ENCODE data around the gene ARHGDIB. TPM values are rescaled to one million over a fixed set of nuclear protein-coding genes. Genes with fewer than 3 reads are reported as not detected.

ARHGDIB gene
- total and polyA plus RNA-seq, 2 of the 4 experiments (the other 2 are of a cell fraction) = 24.9 to 30.7 TPM

- DNase-seq = no peak
- no peak for TF ChIP-seq CTCF (conservative IDR thresholded peaks at IDR 0.05; ENCODE audit: low read depth, low read length)
- no peak for TF ChIP-seq RCOR1 (IDR thresholded peaks at IDR 0.05; ENCODE audit: insufficient replicate concordance, low read length)
- TF ChIP-seq RAD21 (IDR thresholded peaks at IDR 0.05; ENCODE audit: low read length) = no peak
- TF ChIP-seq POLR2A (IDR thresholded peaks at IDR 0.05; ENCODE audit: low read depth, low read length) = no peak
- TF ChIP-seq ELK1 (IDR thresholded peaks at IDR 0.05; ENCODE audit: borderline replicate concordance, low read depth, low read length) = no peak
These were observed 45.7 kb downstream of the ARHGDIB start for GRCh38 chr12:14915736-14916135.

More at GRCh38 chr12:14915736-14916135, 45.7 kb downstream of the ARHGDIB start:
- no TSS peak for BruUV-seq (replicated peaks)
- Histone ChIP-seq H2BK5ac (ENCODE audit: low read depth, low read length, poor library complexity, severe bottlenecking) (no peak overlapping the region), H2BK20ac (ENCODE audit: low read depth, low read length) (no peak overlapping the region), H4K20me1 (ENCODE audit: insufficient read depth, low read length) (no peaks in the 10 kb centered on the region), H3K36me3 (ENCODE audit: control insufficient read depth, insufficient read depth, low read length) (no peaks in the 10 kb centered on the region), H3K4me1 (ENCODE audit: control insufficient read depth, insufficient read depth, low read length) (no peaks in the 10 kb centered on the region), H3K9ac (ENCODE audit: low read depth, low read length) (no peak overlapping the region), H3K4me3 (ENCODE audit: insufficient read depth, low read depth, low read length) (no peak overlapping the region), H3K4ac (ENCODE audit: low read depth, low read length) (no peak overlapping the region), H3K27me3 (ENCODE audit: control insufficient read depth, insufficient read depth, low read length) (no peaks in the 10 kb centered on the region; the same call in 1 of the 2 replicates), H3K9me3 (ENCODE audit: control insufficient read depth, insufficient read depth, low read length) (no peaks in the 10 kb centered on the region), H2AFZ (replicated peaks; ENCODE audit: low read length, poor library complexity) (no peak overlapping the region), H4K91ac (ENCODE audit: insufficient read depth, low read depth, low read length) (no peak overlapping the region), H3K9me1 (ENCODE audit: insufficient read depth, low read length) (no peaks in the 10 kb centered on the region), H3K14ac (replicated peaks; ENCODE audit: low read depth, low read length) (no peak overlapping the region), H4K5ac (ENCODE audit: low read depth, low read length) (no peak overlapping the region), H2BK15ac (ENCODE audit: low read depth, low read length) (no peak overlapping the region), H2AK9ac (replicated peaks; ENCODE audit: low read depth, low read length, poor library complexity) (no peak overlapping the region), H3K4me2 (ENCODE audit: low read depth, low read length) (no peak overlapping the region), H3K56ac (ENCODE audit: extremely low read depth, insufficient read depth, low read length) (no peak overlapping the region), H2AK5ac (ENCODE audit: low read depth, low read length) (no peak overlapping the region), H2BK120ac (ENCODE audit: low read depth, low read length) (no peak overlapping the region), H3K79me1 (ENCODE audit: low read depth in 1 of 2, low read length in 2 of 2) (no peaks in the 10 kb centered on the region), H3K18ac (ENCODE audit: low read depth, low read length) (no peak overlapping the region), H3K23ac (ENCODE audit: low read depth, low read length) (no peak overlapping the region), H3K27ac (ENCODE audit: insufficient read depth, low read length) (no peak overlapping the region), H4K8ac (ENCODE audit: low read depth in 2 of 2, low read length in 2 of 2) (no peak overlapping the region)
- intact Hi-C loops (cut with micrococcal nuclease) = no loop called here
- CTCF ChIA-PET = no interaction called here
- no CpG with 5 or more reads among the region's 2 CpGs for WGBS, 2 experiments (ENCODE audit: extremely low coverage in 2 of 2, insufficient read length in 1 of 2)
- dilution Hi-C loops (cut with HindIII; ENCODE audit: low sequenced_read_pairs, unreplicated experiment) = no loop called here
- ATAC-seq (ENCODE audit: low read depth) = no peak
- POLR2A ChIA-PET (ENCODE audit: unreplicated experiment) = no interaction called here
- in situ Hi-C loops (cut with MboI; ENCODE audit: low sequenced_read_pairs) = no loop called here
